Anterior cingulate cortex (tissue), 58 donors: ENCODE measurements around the gene ABCA4.
"Not testable (repeated sequence)": the region's sequence is repeated elsewhere in the genome, so short reads cannot be mapped to it uniquely, and the experiment has no call there.

Source experiments
- DNase-seq, 58 donors: peaks; one replicate each; lab custom pipeline; 2025; lab: John Stamatoyannopoulos, UW

ABCA4 gene

GRCh38 chr1:94120991-94121390 lies at the start of gene ABCA4:
ABCA4 (minus strand) TSS chr1:94121148; CDS start chr1:94121045, 103 bp downstream.
- DNase-seq: no peak

GRCh38 chr1:94169126-94169525 lies 48.2 kb upstream of the ABCA4 start:
- DNase-seq: no peak

- DNase-seq: no peak
Measured at GRCh38 chr1:94165843-94166242, 44.9 kb upstream of the ABCA4 start.

- not testable (repeated sequence) for DNase-seq
Measured at GRCh38 chr1:94164885-94165284, 43.9 kb upstream of the ABCA4 start.

- DNase-seq: not testable (repeated sequence)
Measured at GRCh38 chr1:94164121-94164520, 43.2 kb upstream of the ABCA4 start.

GRCh38 chr1:94163249-94163648 lies 42.3 kb upstream of the ABCA4 start:
- not testable (repeated sequence) for DNase-seq

- DNase-seq: peak in 1 of 58 donors; percentile 1
Measured at GRCh38 chr1:94160811-94161210, 39.9 kb upstream of the ABCA4 start.

- no peak for DNase-seq
Measured at GRCh38 chr1:94156096-94156625, 35.2 kb upstream of the ABCA4 start.

GRCh38 chr1:94154989-94155388 lies 34.0 kb upstream of the ABCA4 start:
- no peak for DNase-seq

GRCh38 chr1:94153133-94153532 lies 32.2 kb upstream of the ABCA4 start:
- DNase-seq: no peak

- DNase-seq: not testable (repeated sequence)
Measured at GRCh38 chr1:94149166-94149565, 28.2 kb upstream of the ABCA4 start.

- no peak for DNase-seq
Measured at GRCh38 chr1:94146273-94146672, 25.3 kb upstream of the ABCA4 start.

GRCh38 chr1:94144836-94145235 lies 23.9 kb upstream of the ABCA4 start:
- no peak for DNase-seq

- DNase-seq: no peak
Measured at GRCh38 chr1:94143809-94144176, 22.8 kb upstream of the ABCA4 start.

- DNase-seq: no peak
Measured at GRCh38 chr1:94143173-94143808, 22.3 kb upstream of the ABCA4 start.

- no peak for DNase-seq
Measured at GRCh38 chr1:94142583-94142982, 21.6 kb upstream of the ABCA4 start.

- no peak for DNase-seq
Measured at GRCh38 chr1:94142022-94142421, 21.1 kb upstream of the ABCA4 start.

GRCh38 chr1:94132111-94132510 lies 11.2 kb upstream of the ABCA4 start:
- DNase-seq: no peak

- DNase-seq: no peak
Measured at GRCh38 chr1:94130851-94131595, 10.1 kb upstream of the ABCA4 start.

GRCh38 chr1:94126651-94127050 lies 5.7 kb upstream of the ABCA4 start:
- no peak for DNase-seq

GRCh38 chr1:94125551-94126514 lies 4.9 kb upstream of the ABCA4 start:
- no peak for DNase-seq
